Smooth muscle cell (in vitro differentiated cells): ENCODE data around the gene CCNDBP1. TPM values are rescaled to one million over a fixed set of nuclear protein-coding genes. Genes with fewer than 3 reads are reported as not detected.
"Not testable (repeated sequence)": the region's sequence is repeated elsewhere in the genome, so short reads cannot be mapped to it uniquely, and the experiment has no call there.

Experiments
- DNase-seq: peaks from one replicate; lab custom pipeline; 2025; ENCODE audit not compliant: unreplicated experiment; lab: John Stamatoyannopoulos, UW
- H2AFZ ChIP-seq: fragments of 200-600 bp; sonication (generic); 2 replicates; pipeline ENCODE4 v1.6.0; 2016; ENCODE audit warnings: antibody characterized with exemption, low read depth, mild to moderate bottlenecking
- H3F3A ChIP-seq: fragments of 200-600 bp; sonication (generic); 2 replicates; pipeline ENCODE4 v1.6.0; 2017; ENCODE audit warnings: antibody characterized with exemption, low read depth
- H3K27ac ChIP-seq: fragments of 200-600 bp; sonication (generic); 2 replicates; pipeline ENCODE4 v1.5.1; 2016; ENCODE audit warnings: low read depth, mild to moderate bottlenecking
- H3K27me3 ChIP-seq: fragments of 200-600 bp; sonication (generic); 2 replicates; pipeline ENCODE4 v1.6.1; 2016; ENCODE audit warnings: low read depth, mild to moderate bottlenecking
- H3K36me3 ChIP-seq: fragments of 200-600 bp; sonication (generic); 2 replicates; pipeline ENCODE4 v1.5.1; 2016; ENCODE audit warnings: low read depth
- H3K4me1 ChIP-seq: fragments of 200-600 bp; sonication (generic); 2 replicates; pipeline ENCODE4 v1.5.1; 2016; ENCODE audit warnings: low read depth
- H3K4me2 ChIP-seq: fragments of 200-600 bp; sonication (generic); 2 replicates; pipeline ENCODE4 v1.6.0; 2016; ENCODE audit warnings: mild to moderate bottlenecking
- H3K4me3 ChIP-seq: fragments of 200-600 bp; sonication (generic); 2 replicates; pipeline ENCODE4 v1.5.1; 2016; ENCODE audit warnings: mild to moderate bottlenecking
- H3K79me2 ChIP-seq: fragments of 200-600 bp; sonication (generic); 2 replicates; pipeline ENCODE4 v1.6.0; 2016; ENCODE audit warnings: low read depth, mild to moderate bottlenecking
- H3K9ac ChIP-seq: fragments of 200-600 bp; sonication (generic); 2 replicates; pipeline ENCODE4 v1.6.0; 2016; ENCODE audit warnings: low read depth
- H3K9me3 ChIP-seq: fragments of 200-600 bp; sonication (generic); replicated peaks from 2 replicates; pipeline ENCODE4 v1.5.1; 2016; ENCODE audit warnings: low read depth
- H4K20me1 ChIP-seq: fragments of 200-600 bp; sonication (generic); 2 replicates; pipeline ENCODE4 v1.6.0; 2016; ENCODE audit warnings: low read depth
- CTCF ChIP-seq: fragments of 200-600 bp; sonication (generic); IDR thresholded peaks from 2 replicates; pipeline ENCODE4 v1.5.1; 2017; ENCODE audit warnings: borderline replicate concordance, mild to moderate bottlenecking, antibody characterized with exemption; ENCODE audit not compliant: insufficient read depth, poor library complexity, severe bottlenecking
- WGBS: methylation state at CpG from one replicate; pipeline ENCODE4 v1.1.7; 2016; ENCODE audit warnings: low lambda C conversion rate; 5-methylcytosine and 5-hydroxymethylcytosine counted together
- polyA plus RNA-seq: library from polyadenylated mRNA; unstranded; fragments of >200 nt; fragmentation: Nextera tagmentation; extraction: Ambion mirVana; gene quantifications from 2 replicates; pipeline ENCODE4 v1.2.1, GENCODE V29; 2016
- total RNA-seq: library from RNA; depleted of rRNA; stranded (reverse); fragments of >200 nt; gene quantifications from 2 replicates; pipeline ENCODE4 v1.2.3, GENCODE V29; 2014

The CCNDBP1 gene
- total and polyA plus RNA-seq, 2 experiments from 2014 or later = 22.1 to 30.5 TPM

GRCh38 chr15:43221422-43221821, 36.2 kb downstream of the CCNDBP1 start:
- H2AFZ ChIP-seq = no peak overlapping the region
- H3K79me2 ChIP-seq = no peaks in the 10 kb centered on the region
- peaks cover 3% of the 10 kb centered on the region for H3K27me3 ChIP-seq
- no peak overlapping the region for H3K4me3 ChIP-seq
- no peaks in the 10 kb centered on the region for H3K36me3 ChIP-seq
- no peak overlapping the region for H3K4me2 ChIP-seq
- no peak overlapping the region for H3K9ac ChIP-seq
- no peaks in the 10 kb centered on the region for H3K9me3 ChIP-seq
- WGBS = 88% methylated on average over 1 of the region's 1 CpG
- no peaks in the 10 kb centered on the region for H4K20me1 ChIP-seq
- no peak for DNase-seq
- no peak for TF ChIP-seq CTCF
- no peak overlapping the region for H3K27ac ChIP-seq
- H3F3A ChIP-seq = no peaks in the 10 kb centered on the region
- peaks cover 4% of the 10 kb centered on the region for H3K4me1 ChIP-seq

- TF ChIP-seq CTCF = peak; percentile 67
These were observed 40.2 kb downstream of the CCNDBP1 start for GRCh38 chr15:43225201-43225949.

GRCh38 chr15:43225950-43226255, 40.7 kb downstream of the CCNDBP1 start:
- H3K4me1 ChIP-seq, H4K20me1 ChIP-seq, H3K27ac ChIP-seq, H3K36me3 ChIP-seq, H3K9ac ChIP-seq, H3K9me3 ChIP-seq, H3F3A ChIP-seq, H3K4me2 ChIP-seq, H3K27me3 ChIP-seq, H3K4me3 ChIP-seq, DNase-seq, H2AFZ ChIP-seq, H3K79me2 ChIP-seq: not testable (repeated sequence)
- WGBS = 94% methylated on average over 12 of the region's 12 CpGs

More at GRCh38 chr15:43225201-43225949, 40.2 kb downstream of the CCNDBP1 start:
- no peaks in the 10 kb centered on the region for H3K4me1 ChIP-seq
- no peaks in the 10 kb centered on the region for H3K36me3 ChIP-seq
- 50% methylated on average over 16 of the region's 16 CpGs for WGBS
- no peaks in the 10 kb centered on the region for H3K79me2 ChIP-seq
- peaks cover 3% of the 10 kb centered on the region for H3K27me3 ChIP-seq
- no peak overlapping the region for H3K27ac ChIP-seq
- DNase-seq = no peak
- H3F3A ChIP-seq = no peaks in the 10 kb centered on the region
- no peak overlapping the region for H3K9ac ChIP-seq
- H4K20me1 ChIP-seq = no peaks in the 10 kb centered on the region
- H2AFZ ChIP-seq = no peak overlapping the region
- no peak overlapping the region for H3K4me3 ChIP-seq
- no peak overlapping the region for H3K4me2 ChIP-seq
- H3K9me3 ChIP-seq = no peaks in the 10 kb centered on the region

- H3K36me3 ChIP-seq = no peaks in the 10 kb centered on the region
- H3F3A ChIP-seq = no peaks in the 10 kb centered on the region
- TF ChIP-seq CTCF = no peak
- no peaks in the 10 kb centered on the region for H3K9me3 ChIP-seq
- no peak overlapping the region for H2AFZ ChIP-seq
- WGBS = 96% methylated on average over 40 of the region's 57 CpGs
- H3K4me2 ChIP-seq = no peak overlapping the region
- no peak overlapping the region for H3K27ac ChIP-seq
- peaks cover 3% of the 10 kb centered on the region for H3K27me3 ChIP-seq
- no peak overlapping the region for H3K9ac ChIP-seq
- H4K20me1 ChIP-seq = no peaks in the 10 kb centered on the region
- no peak for DNase-seq
- H3K4me3 ChIP-seq = no peak overlapping the region
- no peaks in the 10 kb centered on the region for H3K4me1 ChIP-seq
- no peaks in the 10 kb centered on the region for H3K79me2 ChIP-seq
These were observed 41.5 kb downstream of the CCNDBP1 start for GRCh38 chr15:43226436-43227305.
